Posterior vena cava (tissue), 2 donors: ENCODE measurements around the gene AKAP13. TPM values are rescaled to one million over a fixed set of nuclear protein-coding genes. Genes with fewer than 3 reads are reported as not detected.

Source experiments
- DNase-seq: peaks from one replicate; pipeline ENCODE4 v3.0.0-alpha.2; 2020; ENCODE audit warnings: low spot score
- intact Hi-C, 2 donors: fragments of 100-400 bp; cut with DNase I; formaldehyde crosslinking; loops; one replicate each; pipeline versions ENCODE4 v1.14.1 to v1.14.2; 2022 to 2023
- total RNA-seq, 2 donors: library from RNA; stranded (reverse); fragmentation: NEBNext Ultra II Directional; extraction: Animal tissue kit (Norgen Biotek cat#: 25700); gene quantifications; one replicate each; pipeline ENCODE4 v1.2.1, GENCODE V29; 2021
- donor health status: DM: yes; HTN: yes; CAD: no.
- donor health status: DM: yes; HTN: yes; CAD: no.

The AKAP13 gene
- total RNA-seq, 2 donors from 2014 or later = 214 TPM

- intact Hi-C loops = no loop called here
Measured at GRCh38 chr15:85540085-85540797, 159.8 kb downstream of the AKAP13 start.

DNA sequence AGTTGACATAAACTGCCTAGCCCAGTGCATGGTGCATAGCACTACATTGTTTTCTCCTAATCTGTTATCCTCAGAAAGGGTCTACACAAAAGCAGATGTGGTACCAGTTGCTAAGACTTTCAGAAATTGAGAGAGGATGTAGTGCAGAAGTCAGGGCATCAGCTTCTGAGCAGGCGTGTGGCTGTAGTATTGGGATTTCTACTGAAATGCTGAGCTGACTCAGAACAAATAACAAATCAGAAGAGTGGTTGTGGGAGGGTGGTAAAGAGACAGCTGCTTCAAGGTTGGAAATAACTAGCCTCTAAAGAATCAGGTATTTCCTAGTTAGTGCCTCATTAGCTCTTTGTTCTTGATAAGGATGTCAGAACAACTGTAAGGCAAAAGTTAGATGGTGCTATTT, 161.3 kb downstream of the AKAP13 start:
- DNase-seq = no peak
- intact Hi-C loops = no loop called here

More at GRCh38 chr15:85540085-85540797, 159.8 kb downstream of the AKAP13 start:
- no peak for DNase-seq

- intact Hi-C loops = no loop called here
- no peak for DNase-seq
Measured at GRCh38 chr15:85542488-85542887, 162.1 kb downstream of the AKAP13 start.

DNA sequence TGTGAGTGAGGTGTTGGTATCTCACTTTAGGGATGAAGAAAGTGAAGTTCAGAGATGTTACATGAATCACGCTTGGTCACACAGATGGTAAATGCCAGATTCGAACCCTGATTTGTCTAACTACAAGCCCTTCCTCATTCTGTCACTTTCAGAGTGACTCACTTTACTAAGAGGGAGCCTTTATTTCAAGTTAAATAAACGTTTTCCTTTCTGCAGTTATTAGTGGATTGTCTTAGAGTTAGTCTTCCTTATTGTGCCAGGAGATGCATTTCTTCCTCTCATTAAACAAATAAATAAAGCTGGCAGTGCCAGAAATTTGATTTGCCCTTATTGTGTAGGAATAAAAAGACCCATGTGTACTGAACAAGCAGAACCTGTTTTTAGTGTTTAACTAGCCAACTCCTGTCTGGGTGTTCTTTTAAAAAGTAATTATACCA, 162.5 kb downstream of the AKAP13 start:
- DNase-seq = no peak
- intact Hi-C loops = no loop called here

DNA sequence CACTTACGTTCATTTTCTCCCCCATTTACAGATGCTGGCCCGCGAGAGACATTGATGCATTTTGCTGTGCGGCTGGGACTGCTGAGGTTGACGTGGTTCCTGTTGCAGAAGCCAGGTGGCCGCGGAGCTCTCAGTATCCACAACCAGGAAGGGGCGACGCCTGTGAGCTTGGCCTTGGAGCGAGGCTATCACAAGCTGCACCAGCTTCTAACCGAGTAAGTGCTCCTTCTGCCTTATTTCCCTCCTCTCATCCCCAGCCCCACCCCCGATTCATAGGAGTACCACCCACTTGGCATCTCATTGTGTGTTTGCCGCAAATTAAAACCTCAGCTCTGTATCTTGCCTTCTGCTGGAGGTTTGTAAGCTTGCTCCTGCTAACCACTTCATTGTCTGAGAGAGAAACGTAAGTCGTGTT, 163.3 kb downstream of the AKAP13 start:
- intact Hi-C loops = no loop called here
- DNase-seq = peak; percentile 88

DNA sequence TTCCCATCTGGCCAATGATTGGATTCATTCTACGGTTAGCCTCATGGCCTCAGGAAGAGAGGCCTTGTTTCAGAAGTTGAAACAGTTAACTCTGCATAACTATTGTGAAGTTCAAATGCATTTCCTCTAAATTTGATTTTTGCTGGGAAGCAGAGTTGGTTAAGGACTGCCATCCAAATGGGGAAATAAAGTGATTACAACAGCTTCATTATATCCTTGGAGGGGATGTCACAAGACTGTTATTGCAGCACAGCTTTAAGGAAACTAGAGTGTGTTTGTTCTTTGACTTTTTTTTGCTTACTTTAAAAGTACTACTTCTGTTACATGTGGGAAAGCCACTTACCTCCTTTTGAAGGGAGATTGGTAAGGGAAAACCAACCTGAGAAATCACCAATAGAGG, 164.8 kb downstream of the AKAP13 start:
- intact Hi-C loops = no loop called here
- no peak for DNase-seq

DNA sequence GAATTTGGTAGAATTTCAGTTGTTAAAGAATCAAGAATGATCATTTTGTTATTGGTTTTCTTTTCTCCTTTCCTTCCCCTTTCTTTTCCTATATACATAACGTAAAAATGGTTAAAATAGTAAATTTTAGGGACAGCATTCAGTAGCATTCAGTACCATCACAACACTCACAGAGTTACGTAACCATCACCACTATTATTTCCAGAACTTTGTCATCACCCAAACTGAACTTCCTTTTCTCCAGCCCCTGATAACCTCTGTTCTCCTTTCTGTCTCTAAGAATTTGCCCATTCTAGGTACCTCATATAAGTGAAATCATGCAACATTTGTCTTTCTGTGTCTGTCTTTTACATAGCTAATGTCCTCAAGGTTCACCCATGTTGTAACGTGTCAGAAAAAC, 165.3 kb downstream of the AKAP13 start:
- no peak for DNase-seq
- intact Hi-C loops = no loop called here

DNA sequence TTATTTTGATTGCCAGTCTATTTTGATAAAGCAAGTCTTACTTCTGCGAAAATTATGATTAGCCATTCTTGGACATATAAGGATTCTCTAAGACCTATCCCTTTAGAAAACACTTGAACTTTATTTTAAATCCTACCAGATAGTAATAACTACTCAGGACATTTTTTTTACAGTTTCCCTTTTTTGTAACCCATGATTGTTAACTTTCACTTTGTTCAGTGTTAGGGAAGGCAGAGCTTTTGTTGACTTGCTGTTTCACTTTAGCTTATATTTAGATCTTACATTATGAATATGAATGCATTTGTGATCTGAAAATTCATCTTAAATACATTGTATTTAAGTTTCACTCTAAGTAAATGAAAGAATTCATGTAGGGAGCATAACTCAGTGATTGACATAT, 167.0 kb downstream of the AKAP13 start:
- DNase-seq = no peak
- intact Hi-C loops = no loop called here

GRCh38 chr15:85550283-85550682, 169.9 kb downstream of the AKAP13 start:
- no peak for DNase-seq
- intact Hi-C loops = no loop called here

DNA sequence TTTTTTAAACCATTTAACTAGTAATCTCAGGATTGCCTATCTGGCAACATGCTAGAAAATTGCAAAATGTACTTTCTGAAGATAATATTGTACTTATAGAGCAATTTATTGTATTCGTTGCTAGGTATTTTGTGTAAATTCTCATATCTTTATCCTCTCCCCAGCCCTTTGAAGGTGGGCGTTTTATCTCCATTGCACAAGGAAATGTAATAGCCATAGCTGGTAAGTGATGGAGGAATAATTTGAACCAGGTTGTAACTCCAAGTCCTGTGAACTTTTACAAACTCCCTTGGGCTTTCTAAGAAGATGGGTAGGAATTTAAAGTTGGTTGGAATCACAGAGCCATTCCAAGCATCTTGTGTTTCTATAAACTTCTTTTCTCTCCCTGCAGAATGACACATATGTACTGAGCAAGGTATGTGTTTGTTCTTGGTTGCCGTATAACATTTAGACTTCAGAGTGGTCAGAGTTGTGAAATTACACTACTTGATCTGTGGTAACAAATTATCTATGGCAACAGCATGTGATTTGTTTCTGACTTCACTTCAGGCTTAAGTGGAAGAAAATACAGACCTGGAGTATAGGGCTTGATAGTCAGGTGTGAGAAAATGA, 170.9 kb downstream of the AKAP13 start:
- DNase-seq = no peak
- intact Hi-C loops = no loop called here

- no peak for DNase-seq
- intact Hi-C loops = no loop called here
Measured at GRCh38 chr15:85554852-85555521, 174.6 kb downstream of the AKAP13 start.

DNA sequence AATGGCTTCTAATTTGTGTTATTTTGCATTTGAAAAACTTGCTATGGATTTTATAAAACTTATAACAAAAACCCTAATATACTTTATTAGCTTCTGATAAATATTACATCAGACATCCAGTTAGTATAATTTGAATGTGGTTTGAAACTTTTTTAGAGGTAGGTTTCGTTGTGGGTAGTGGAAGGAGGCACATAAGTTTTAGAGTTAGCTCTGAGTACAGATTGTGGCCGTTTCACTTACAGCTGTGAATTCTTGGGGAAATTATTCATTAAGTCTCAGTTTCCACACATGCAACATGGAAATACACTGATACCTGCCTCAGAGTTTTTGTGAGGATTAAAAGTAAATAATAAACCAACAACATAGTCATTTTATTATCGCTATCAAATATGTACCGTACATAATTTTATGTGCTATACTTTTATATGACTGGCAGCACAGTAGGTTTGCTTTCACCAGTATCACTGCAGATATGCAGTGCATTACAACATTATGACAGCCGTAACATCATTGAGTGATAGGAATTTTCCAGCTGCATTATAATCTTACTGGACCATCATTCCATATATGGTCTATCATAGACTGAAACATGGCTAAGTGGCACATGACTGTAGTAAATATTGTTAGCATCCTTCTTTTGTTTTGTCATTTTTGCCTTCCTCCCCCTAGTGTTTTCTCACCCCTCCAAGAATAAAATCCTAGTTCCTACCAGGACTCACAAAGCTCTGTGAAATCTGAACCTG, 175.6 kb downstream of the AKAP13 start:
- intact Hi-C loops = no loop called here
- DNase-seq = no peak

GRCh38 chr15:85556618-85556895, 176.2 kb downstream of the AKAP13 start:
- intact Hi-C loops = no loop called here
- DNase-seq = no peak

DNA sequence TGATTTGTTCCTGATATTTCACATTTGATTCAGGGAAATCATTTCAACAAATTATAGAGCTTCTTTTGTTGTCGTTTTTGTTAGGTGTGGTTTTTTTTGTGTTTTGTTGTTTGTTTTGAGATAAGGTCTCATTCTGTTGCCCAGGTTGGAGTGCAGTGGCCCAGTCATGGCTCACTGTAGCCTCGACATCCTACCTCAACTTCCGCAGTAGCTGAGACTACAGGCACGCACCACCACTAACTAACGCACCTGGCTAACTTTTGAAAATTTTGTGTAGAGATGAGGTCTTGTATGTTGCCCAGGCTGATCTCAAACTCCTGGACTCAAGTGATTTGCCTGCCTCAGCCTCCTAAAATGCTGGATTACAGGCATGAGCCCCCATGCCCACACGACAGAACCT, 177.0 kb downstream of the AKAP13 start:
- intact Hi-C loops = no loop called here
- no peak for DNase-seq

GRCh38 chr15:85558848-85559247, 178.4 kb downstream of the AKAP13 start:
- intact Hi-C loops = no loop called here

GRCh38 chr15:85559530-85559929, 179.1 kb downstream of the AKAP13 start:
- intact Hi-C loops = no loop called here
- no peak for DNase-seq

More at GRCh38 chr15:85558848-85559247, 178.4 kb downstream of the AKAP13 start:
- no peak for DNase-seq

DNA sequence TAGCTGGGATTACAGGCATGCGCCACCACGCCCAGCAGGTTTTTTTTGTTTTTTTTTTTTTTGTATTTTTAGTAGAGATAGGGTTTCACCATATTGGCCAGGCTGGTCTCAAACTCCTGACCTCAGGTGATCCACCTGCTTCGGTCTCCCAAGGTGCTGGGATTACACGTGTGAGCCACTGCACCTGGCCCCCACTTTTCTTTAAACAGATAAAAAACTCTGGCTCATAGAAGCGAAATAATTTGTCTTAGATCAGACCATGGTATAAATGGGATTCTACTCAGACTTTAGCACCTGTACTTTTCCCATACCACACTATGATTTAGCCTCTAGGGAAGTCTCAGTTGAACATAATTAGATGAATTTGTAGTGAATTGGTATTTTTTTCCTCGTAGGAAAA, 182.4 kb downstream of the AKAP13 start:
- intact Hi-C loops = no loop called here
- no peak for DNase-seq

- intact Hi-C loops = no loop called here
Measured at GRCh38 chr15:85563328-85563727, 182.9 kb downstream of the AKAP13 start.

DNA sequence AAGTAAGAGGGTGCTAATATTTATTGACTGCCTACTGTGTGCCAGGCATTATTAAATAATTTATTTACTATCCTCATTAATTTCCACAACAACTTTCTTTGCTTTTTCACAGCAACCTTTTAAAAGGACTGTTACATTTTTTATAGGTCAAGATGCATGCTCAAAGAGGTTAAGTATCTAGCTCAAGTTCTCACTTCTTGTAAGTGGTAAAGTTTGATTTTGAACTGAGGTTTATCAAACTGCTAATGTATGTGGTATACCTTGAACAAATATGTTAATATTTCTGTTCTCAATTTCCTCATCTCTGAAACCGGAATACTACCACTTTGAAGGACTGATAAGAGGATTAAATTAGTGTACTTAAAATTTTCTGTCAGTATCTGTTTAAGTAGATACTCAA, 183.3 kb downstream of the AKAP13 start:
- DNase-seq = no peak
- intact Hi-C loops = no loop called here

More at GRCh38 chr15:85563328-85563727, 182.9 kb downstream of the AKAP13 start:
- no peak for DNase-seq

- intact Hi-C loops = no loop called here
Measured at GRCh38 chr15:85564686-85565085, 184.3 kb downstream of the AKAP13 start.

More at GRCh38 chr15:85564686-85565085, 184.3 kb downstream of the AKAP13 start:
- DNase-seq = no peak
